Measurements from ENCODE around the gene RNF217. TPM values are rescaled to one million over a fixed set of nuclear protein-coding genes. Genes with fewer than 3 reads are reported as not detected.

Gene RNF217
- total and polyA plus RNA-seq, 12 donors, result 2.1 to 26.9 (median 13.0) TPM

DNA sequence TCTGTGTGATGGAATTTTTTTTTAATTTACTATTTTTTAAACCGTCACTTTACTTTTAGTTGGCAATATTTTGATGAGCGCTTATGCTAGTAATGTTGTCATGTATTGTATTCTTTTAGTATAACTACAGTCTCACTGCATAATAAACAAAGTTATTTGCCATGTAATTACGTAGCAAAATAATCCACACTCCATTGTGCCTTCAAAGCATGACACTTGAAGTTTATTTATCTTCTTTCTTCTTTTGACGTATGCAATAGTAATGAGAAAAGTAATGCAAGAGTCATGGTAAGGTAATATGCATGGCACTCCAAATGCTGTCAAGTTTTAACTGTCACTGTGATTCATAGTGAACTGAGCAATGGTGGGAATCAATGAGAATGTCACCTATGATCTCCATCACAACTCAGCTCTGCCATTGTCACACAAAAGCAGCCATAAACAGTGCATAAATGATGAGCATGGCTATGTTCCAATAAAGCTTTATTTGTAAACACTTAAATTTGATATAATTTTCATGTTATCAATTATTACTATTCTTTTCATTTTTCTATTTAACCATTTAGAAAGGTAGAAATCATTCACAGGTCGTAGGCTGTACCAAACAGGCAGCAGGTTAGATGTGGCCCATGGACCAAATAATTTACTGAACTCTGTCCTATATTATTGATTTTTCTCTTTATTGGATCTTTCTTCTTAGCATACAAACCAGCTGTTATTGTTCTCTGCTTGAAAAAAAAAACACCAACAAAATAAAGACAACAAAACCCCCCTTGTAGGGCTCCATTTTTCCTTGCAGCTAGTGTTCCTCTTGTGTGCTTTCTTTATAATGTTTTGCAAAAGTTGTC, 27.1 kb downstream of the RNF217 start:
- DNase-seq (no peak), ATAC-seq (no peak)
- TF ChIP-seq, protein P1, sequence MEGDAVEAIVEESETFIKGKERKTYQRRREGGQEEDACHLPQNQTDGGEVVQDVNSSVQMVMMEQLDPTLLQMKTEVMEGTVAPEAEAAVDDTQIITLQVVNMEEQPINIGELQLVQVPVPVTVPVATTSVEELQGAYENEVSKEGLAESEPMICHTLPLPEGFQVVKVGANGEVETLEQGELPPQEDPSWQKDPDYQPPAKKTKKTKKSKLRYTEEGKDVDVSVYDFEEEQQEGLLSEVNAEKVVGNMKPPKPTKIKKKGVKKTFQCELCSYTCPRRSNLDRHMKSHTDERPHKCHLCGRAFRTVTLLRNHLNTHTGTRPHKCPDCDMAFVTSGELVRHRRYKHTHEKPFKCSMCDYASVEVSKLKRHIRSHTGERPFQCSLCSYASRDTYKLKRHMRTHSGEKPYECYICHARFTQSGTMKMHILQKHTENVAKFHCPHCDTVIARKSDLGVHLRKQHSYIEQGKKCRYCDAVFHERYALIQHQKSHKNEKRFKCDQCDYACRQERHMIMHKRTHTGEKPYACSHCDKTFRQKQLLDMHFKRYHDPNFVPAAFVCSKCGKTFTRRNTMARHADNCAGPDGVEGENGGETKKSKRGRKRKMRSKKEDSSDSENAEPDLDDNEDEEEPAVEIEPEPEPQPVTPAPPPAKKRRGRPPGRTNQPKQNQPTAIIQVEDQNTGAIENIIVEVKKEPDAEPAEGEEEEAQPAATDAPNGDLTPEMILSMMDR (IDR thresholded peaks at IDR 0.05), result no peak
- no peak overlapping the region for H3K27ac ChIP-seq
- no peaks in the 10 kb centered on the region for H3K36me3 ChIP-seq
- WGBS, 2 donors, result 87 to 97% methylated on average over 5 of the region's 5 CpGs
- no peaks in the 10 kb centered on the region for H3K9me3 ChIP-seq
- H3K4me3 ChIP-seq, result no peak overlapping the region
- H3K27me3 ChIP-seq, result no peaks in the 10 kb centered on the region
- peaks cover 0 to 21% (median 7%) of the 10 kb centered on the region in 9 donors for H3K4me1 ChIP-seq
- intact Hi-C loops (cut with DNase I), result no loop called here

DNA sequence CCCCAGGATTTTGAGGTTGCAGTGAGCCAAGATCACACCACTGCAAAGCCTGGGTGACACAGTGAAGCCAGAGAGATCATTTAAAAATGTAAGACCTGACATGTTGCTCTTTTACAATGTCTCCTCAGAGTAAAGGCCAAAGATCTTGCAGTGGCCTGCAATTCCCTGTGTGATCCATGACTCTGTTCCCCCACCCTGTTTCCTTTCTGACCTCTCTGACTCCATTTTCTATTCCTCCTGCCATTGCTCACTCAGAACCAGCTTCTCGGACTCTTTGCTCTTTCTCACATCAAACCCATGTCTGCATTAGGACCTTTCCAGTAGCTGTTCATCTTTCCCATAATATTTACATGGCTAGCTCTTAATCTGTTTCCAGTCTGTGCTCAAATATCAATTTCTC, 28.8 kb downstream of the RNF217 start:
- peaks cover 0 to 20% (median 0%) of the 10 kb centered on the region in 9 donors for H3K4me1 ChIP-seq
- H3K9me3 ChIP-seq, result no peaks in the 10 kb centered on the region
- DNase-seq (no peak), ATAC-seq (no peak)
- TF ChIP-seq, protein P1 (IDR thresholded peaks at IDR 0.05), result no peak
- H3K27ac ChIP-seq, result no peak overlapping the region
- intact Hi-C loops (cut with DNase I), result no loop called here
- H3K36me3 ChIP-seq, result no peaks in the 10 kb centered on the region
- WGBS, 2 donors, result 97 to 100% methylated on average over 1 of the region's 1 CpG
- H3K27me3 ChIP-seq, result no peaks in the 10 kb centered on the region
- no peak overlapping the region for H3K4me3 ChIP-seq

DNA sequence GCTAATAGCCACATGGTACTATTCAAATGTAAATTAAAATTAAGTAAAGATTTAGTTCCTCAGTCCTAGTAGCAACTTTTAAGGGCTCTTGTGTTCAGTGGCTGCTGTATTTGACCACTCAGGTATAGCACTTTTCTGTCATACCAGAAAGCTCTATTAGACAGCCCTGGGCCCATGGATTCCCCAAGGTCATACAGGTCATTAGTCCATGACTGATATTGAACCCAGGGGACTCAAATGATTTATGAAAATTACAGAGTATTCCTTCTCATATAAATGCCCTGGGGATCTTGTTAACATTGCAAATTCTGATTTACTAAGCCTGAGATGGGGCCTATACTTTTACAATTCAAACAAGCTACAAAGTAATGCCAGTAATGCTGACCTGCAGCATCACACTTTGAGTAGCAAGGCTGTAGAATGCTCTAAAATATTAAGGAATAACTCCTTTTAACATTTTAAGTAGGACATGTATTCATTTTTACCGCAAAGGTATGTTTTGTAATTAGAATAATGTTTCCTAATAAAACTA, 29.6 kb downstream of the RNF217 start:
- Histone ChIP-seq H3K27me3 (no peaks in the 10 kb centered on the region), H3K9me3 (no peaks in the 10 kb centered on the region), H3K27ac (no peak overlapping the region), H3K4me1 (peaks cover 0 to 12% (median 0%) of the 10 kb centered on the region in 9 donors), H3K4me3 (no peak overlapping the region), H3K36me3 (no peaks in the 10 kb centered on the region)
- TF ChIP-seq, protein P1 (IDR thresholded peaks at IDR 0.05), result no peak
- intact Hi-C loops (cut with DNase I), result no loop called here
- WGBS, 2 donors, result 94 to 99% methylated on average over 1 of the region's 1 CpG
- DNase-seq, result no peak
- no peak for ATAC-seq

DNA sequence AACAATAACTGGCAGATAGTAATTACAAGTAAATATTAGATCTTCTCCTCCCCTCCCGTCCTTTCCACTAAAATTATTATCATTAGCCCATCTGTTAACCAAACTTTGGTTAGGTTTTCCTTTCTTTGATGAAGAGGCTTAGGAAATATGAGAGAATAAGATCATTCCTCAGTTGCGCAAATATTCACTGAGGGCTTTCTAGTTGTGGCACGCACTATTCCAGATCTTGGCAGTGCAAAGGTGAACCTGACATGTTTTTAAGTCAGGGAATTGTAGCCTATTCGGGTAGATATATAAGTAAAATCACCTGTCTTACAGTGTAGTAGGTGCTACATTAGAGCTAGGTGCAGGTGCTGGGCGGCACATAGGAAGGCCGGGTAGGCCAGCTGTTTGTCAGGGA, 31.1 kb downstream of the RNF217 start:
- no peak for ATAC-seq
- Histone ChIP-seq H3K4me1 (peaks cover 0 to 7% (median 0%) of the 10 kb centered on the region in 9 donors), H3K9me3 (no peaks in the 10 kb centered on the region), H3K27ac (no peak overlapping the region), H3K4me3 (no peak overlapping the region), H3K36me3 (no peaks in the 10 kb centered on the region), H3K27me3 (no peaks in the 10 kb centered on the region)
- WGBS, 2 donors, result 95 to 99% methylated on average over 6 of the region's 6 CpGs
- DNase-seq, result no peak
- intact Hi-C loops (cut with DNase I), result no loop called here
- TF ChIP-seq, protein P1 (IDR thresholded peaks at IDR 0.05), result no peak
